Astrocyte (in vitro differentiated cells and primary cell): ENCODE data around the gene BACH2.

Source experiments
- CTCF ChIP-seq: IDR thresholded peaks from 2 replicates; pipeline ENCODE4 v1.5.1; 2011; ENCODE audit warnings: low read depth, mild to moderate bottlenecking, inconsistent platforms, low read length, moderate library complexity; ENCODE audit not compliant: insufficient read depth
- EZH2 ChIP-seq: IDR thresholded peaks from 2 replicates; pipeline ENCODE4 v1.6.1; 2012; ENCODE audit warnings: mild to moderate bottlenecking, low read length, inconsistent platforms; ENCODE audit not compliant: insufficient read depth

GRCh38 chr6:90048206-90048967 lies 248.3 kb downstream of the BACH2 start:
- TF ChIP-seq CTCF (no peak), EZH2 (no peak)
